ENCODE data around the gene ZNF511. TPM values are rescaled to one million over a fixed set of nuclear protein-coding genes. Genes with fewer than 3 reads are reported as not detected.

ZNF511 gene
- total RNA-seq, 1 experiment from 2014 or later, result 69.6 TPM

GRCh38 chr10:133292919-133293809, 15.6 kb upstream of the ZNF511 start (continued):
- TF ChIP-seq AFF4 (CRISPR knock-in tag; IDR thresholded peaks at IDR 0.05; ENCODE audit: borderline replicate concordance), result no peak
- no peak for TF ChIP-seq ZBTB43 (CRISPR knock-in tag; IDR thresholded peaks at IDR 0.05)

GRCh38 chr10:133293810-133294119, 14.9 kb upstream of the ZNF511 start:
- ATAC-seq, result no peak
- Mint-ChIP-seq H3K4me3 (no peak overlapping the region), H3K27ac (no peak overlapping the region), H3K4me1 (no peaks in the 10 kb centered on the region), H3K27me3 (ENCODE audit: low read depth) (no peaks in the 10 kb centered on the region), H3K36me3 (peaks cover 51% of the 10 kb centered on the region), H3K9me3 (no peaks in the 10 kb centered on the region)
- CTCF ChIA-PET, result no interaction called here
- TF ChIP-seq E2F1 (CRISPR knock-in tag; IDR thresholded peaks at IDR 0.05) (no peak), ZNF281 (CRISPR knock-in tag; IDR thresholded peaks at IDR 0.05) (no peak), ZBTB21 (CRISPR knock-in tag; IDR thresholded peaks at IDR 0.05; ENCODE audit: borderline replicate concordance) (no peak), ZNF219 (CRISPR knock-in tag; IDR thresholded peaks at IDR 0.05; ENCODE audit: borderline replicate concordance) (no peak), FOXP4 (CRISPR knock-in tag; IDR thresholded peaks at IDR 0.05) (no peak), E2F4 (CRISPR knock-in tag; IDR thresholded peaks at IDR 0.05; ENCODE audit: borderline replicate concordance, low read depth) (no peak), MYBL2 (CRISPR knock-in tag; IDR thresholded peaks at IDR 0.05) (no peak), JUN (CRISPR knock-in tag; IDR thresholded peaks at IDR 0.05) (no peak)
- DNase-seq (ENCODE audit: low spot score), result no peak
- POLR2A ChIA-PET, result no interaction called here
